Loucy (cell line): Measurements from ENCODE around the gene GPRIN2.

Source experiments
- H2AFZ ChIP-seq: fragments of 200-600 bp; sonication (generic); 2 replicates; pipeline ENCODE4 v1.6.0; 2016; ENCODE audit warnings: antibody characterized with exemption, mild to moderate bottlenecking, low read length, moderate library complexity
- H3F3A ChIP-seq: fragments of 200-600 bp; 2 replicates; pipeline ENCODE4 v1.6.0; 2016; ENCODE audit warnings: antibody characterized with exemption, low read depth, mild to moderate bottlenecking
- H3K27me3 ChIP-seq: fragments of 200-600 bp; sonication (generic); 2 replicates; pipeline ENCODE4 v1.6.1; 2014; ENCODE audit warnings: low read length, mild to moderate bottlenecking; ENCODE audit not compliant: insufficient read depth, poor library complexity, severe bottlenecking
- H3K36me3 ChIP-seq: fragments of 200-600 bp; sonication (generic); 2 replicates; pipeline ENCODE4 v1.6.1; 2016; ENCODE audit warnings: low read length; ENCODE audit not compliant: insufficient read depth
- H3K4me1 ChIP-seq: fragments of 200-600 bp; sonication (generic); 2 replicates; pipeline ENCODE4 v1.5.1; 2014; ENCODE audit warnings: low read length, mild to moderate bottlenecking; ENCODE audit not compliant: insufficient read depth, poor library complexity, severe bottlenecking
- H3K4me2 ChIP-seq: fragments of 200-600 bp; sonication (generic); 2 replicates; pipeline ENCODE4 v1.6.0; 2014; ENCODE audit warnings: antibody characterized with exemption, low read length, low read depth, mild to moderate bottlenecking; ENCODE audit not compliant: poor library complexity, severe bottlenecking
- H3K4me3 ChIP-seq: fragments of 200-600 bp; sonication (generic); 2 replicates; pipeline ENCODE4 v1.5.1; 2014; ENCODE audit warnings: low read length, mild to moderate bottlenecking, mixed read lengths; ENCODE audit not compliant: poor library complexity, severe bottlenecking
- H3K79me2 ChIP-seq: fragments of 200-600 bp; sonication (generic); 2 replicates; pipeline ENCODE4 v1.6.1; 2014; ENCODE audit warnings: low read length; ENCODE audit not compliant: insufficient read depth
- H3K9ac ChIP-seq: fragments of 200-600 bp; sonication (generic); 2 replicates; pipeline ENCODE4 v1.6.0; 2014; ENCODE audit warnings: mild to moderate bottlenecking, low read depth, low read length, moderate library complexity; ENCODE audit not compliant: poor library complexity, severe bottlenecking
- H3K9me2 ChIP-seq: fragments of 200-600 bp; sonication (generic); replicated peaks from 2 replicates; pipeline ENCODE4 v1.6.1; 2016; ENCODE audit warnings: low read depth, low read length, mixed read lengths
- H3K9me3 ChIP-seq: fragments of 200-600 bp; sonication (generic); 2 replicates; pipeline ENCODE4 v1.6.1; 2014; ENCODE audit warnings: mild to moderate bottlenecking, antibody characterized with exemption, low read length, low read depth; ENCODE audit not compliant: insufficient read depth
- H4K20me1 ChIP-seq: fragments of 200-600 bp; sonication (generic); 2 replicates; pipeline ENCODE4 v1.6.0; 2014; ENCODE audit warnings: antibody characterized with exemption, low read length, mild to moderate bottlenecking; ENCODE audit not compliant: insufficient read depth, poor library complexity, severe bottlenecking
- EZH2phosphoT487 ChIP-seq: fragments of 200-600 bp; IDR thresholded peaks from 2 replicates; pipeline ENCODE4 v1.6.1; 2018; ENCODE audit warnings: antibody characterized with exemption, mild to moderate bottlenecking, moderate library complexity, borderline replicate concordance
- TF ChIP-seq, protein P1 (sequence below): fragments of 200-600 bp; sonication (generic); conservative IDR thresholded peaks from 2 replicates; pipeline ENCODE4 v1.5.1; 2014; ENCODE audit warnings: mild to moderate bottlenecking, antibody characterized with exemption, low read length

The GPRIN2 gene

GRCh38 chr10:46520941-46521340 is 35.5 kb downstream of the GPRIN2 start:
- H3F3A ChIP-seq, result no peaks in the 10 kb centered on the region
- no peaks in the 10 kb centered on the region for H3K36me3 ChIP-seq
- no peak for TF ChIP-seq EZH2phosphoT487
- TF ChIP-seq, protein P1, sequence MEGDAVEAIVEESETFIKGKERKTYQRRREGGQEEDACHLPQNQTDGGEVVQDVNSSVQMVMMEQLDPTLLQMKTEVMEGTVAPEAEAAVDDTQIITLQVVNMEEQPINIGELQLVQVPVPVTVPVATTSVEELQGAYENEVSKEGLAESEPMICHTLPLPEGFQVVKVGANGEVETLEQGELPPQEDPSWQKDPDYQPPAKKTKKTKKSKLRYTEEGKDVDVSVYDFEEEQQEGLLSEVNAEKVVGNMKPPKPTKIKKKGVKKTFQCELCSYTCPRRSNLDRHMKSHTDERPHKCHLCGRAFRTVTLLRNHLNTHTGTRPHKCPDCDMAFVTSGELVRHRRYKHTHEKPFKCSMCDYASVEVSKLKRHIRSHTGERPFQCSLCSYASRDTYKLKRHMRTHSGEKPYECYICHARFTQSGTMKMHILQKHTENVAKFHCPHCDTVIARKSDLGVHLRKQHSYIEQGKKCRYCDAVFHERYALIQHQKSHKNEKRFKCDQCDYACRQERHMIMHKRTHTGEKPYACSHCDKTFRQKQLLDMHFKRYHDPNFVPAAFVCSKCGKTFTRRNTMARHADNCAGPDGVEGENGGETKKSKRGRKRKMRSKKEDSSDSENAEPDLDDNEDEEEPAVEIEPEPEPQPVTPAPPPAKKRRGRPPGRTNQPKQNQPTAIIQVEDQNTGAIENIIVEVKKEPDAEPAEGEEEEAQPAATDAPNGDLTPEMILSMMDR, result no peak
- H4K20me1 ChIP-seq, result no peaks in the 10 kb centered on the region
- H3K4me1 ChIP-seq, result peaks cover 5% of the 10 kb centered on the region
- no peaks in the 10 kb centered on the region for H3K27me3 ChIP-seq
- no peak overlapping the region for H3K9ac ChIP-seq
- no peak overlapping the region for H3K4me2 ChIP-seq
- H3K79me2 ChIP-seq, result no peaks in the 10 kb centered on the region
- H3K9me2 ChIP-seq, result no peaks in the 10 kb centered on the region
- H3K4me3 ChIP-seq, result no peak overlapping the region
- H3K9me3 ChIP-seq, result no peaks in the 10 kb centered on the region
- H2AFZ ChIP-seq, result no peak overlapping the region

- no peak overlapping the region for H2AFZ ChIP-seq
- H3K9me2 ChIP-seq, result no peaks in the 10 kb centered on the region
- no peaks in the 10 kb centered on the region for H3K79me2 ChIP-seq
- H3K27me3 ChIP-seq, result no peaks in the 10 kb centered on the region
- H3K9me3 ChIP-seq, result no peaks in the 10 kb centered on the region
- no peak overlapping the region for H3K4me2 ChIP-seq
- no peak overlapping the region for H3K4me3 ChIP-seq
- no peaks in the 10 kb centered on the region for H4K20me1 ChIP-seq
- peaks cover 3% of the 10 kb centered on the region for H3K4me1 ChIP-seq
- no peaks in the 10 kb centered on the region for H3F3A ChIP-seq
- H3K9ac ChIP-seq, result no peak overlapping the region
- no peak for TF ChIP-seq EZH2phosphoT487
- TF ChIP-seq, protein P1, result no peak
- no peaks in the 10 kb centered on the region for H3K36me3 ChIP-seq
Observed at GRCh38 chr10:46520381-46520780, 36.1 kb downstream of the GPRIN2 start.

- no peaks in the 10 kb centered on the region for H3K27me3 ChIP-seq
- H3K36me3 ChIP-seq, result no peaks in the 10 kb centered on the region
- H2AFZ ChIP-seq, result no peak overlapping the region
- H3K4me2 ChIP-seq, result no peak overlapping the region
- H3K4me1 ChIP-seq, result no peaks in the 10 kb centered on the region
- no peaks in the 10 kb centered on the region for H4K20me1 ChIP-seq
- no peaks in the 10 kb centered on the region for H3K9me3 ChIP-seq
- no peaks in the 10 kb centered on the region for H3K79me2 ChIP-seq
- no peaks in the 10 kb centered on the region for H3F3A ChIP-seq
- H3K9me2 ChIP-seq, result no peaks in the 10 kb centered on the region
- no peak overlapping the region for H3K4me3 ChIP-seq
- H3K9ac ChIP-seq, result no peak overlapping the region
- TF ChIP-seq, protein P1, result no peak
- TF ChIP-seq EZH2phosphoT487, result no peak
Observed at GRCh38 chr10:46518028-46518725, 38.3 kb downstream of the GPRIN2 start.
